ENCODE data around the gene PRR16.

- TF ChIP-seq CTCF (IDR thresholded peaks at IDR 0.05) (no peak), POLR2A (IDR thresholded peaks at IDR 0.05) (no peak), EP300 (IDR thresholded peaks at IDR 0.05) (no peak)
Measured at GRCh38 chr5:120567066-120567465, 103.0 kb downstream of the PRR16 start.
